Left lung (tissue), 10 donors: Measurements from ENCODE around the gene TNFRSF13B. TPM values are rescaled to one million over a fixed set of nuclear protein-coding genes. Genes with fewer than 3 reads are reported as not detected.

Source experiments
- ATAC-seq: fragments of 200-7000 bp; cut with Tn5 transposase; one replicate; pipeline ENCODE4 v1.9.1; 2020; ENCODE audit warnings: moderate library complexity
- DNase-seq, 4 donors: peaks; one replicate each; pipeline ENCODE4 v3.0.0-alpha.2; 2013 to 2020
- H3K27ac ChIP-seq, 2 donors: fragments of 200-600 bp; sonication (generic) in 1 of 2; one replicate each; pipeline versions ENCODE4 v1.5.0 to v1.8.0; 2020 to 2021
- H3K27me3 ChIP-seq, 2 donors: fragments of 200-600 bp; sonication (generic) in 1 of 2; one replicate each; pipeline versions ENCODE4 v1.5.0 to v1.8.0; 2020 to 2021
- H3K36me3 ChIP-seq, 2 donors: fragments of 200-600 bp; sonication (generic) in 1 of 2; one replicate each; pipeline versions ENCODE4 v1.5.0 to v1.8.0; 2020 to 2021
- H3K4me1 ChIP-seq, 2 donors: fragments of 200-600 bp; one replicate each; pipeline ENCODE4 v1.8.0; 2021
- H3K4me3 ChIP-seq, 2 donors: fragments of 200-600 bp; sonication (generic) in 1 of 2; one replicate each; pipeline versions ENCODE4 v1.5.0 to v1.8.0; 2020 to 2021; ENCODE audit warnings: mild to moderate bottlenecking in 1 of 2
- H3K9me3 ChIP-seq, 2 donors: fragments of 200-600 bp; sonication (generic) in 1 of 2; one replicate each; pipeline versions ENCODE4 v1.5.0 to v1.8.0; 2020 to 2021
- intact Hi-C, 2 donors: fragments of 100-400 bp; cut with DNase I; formaldehyde crosslinking; loops; one replicate each; pipeline versions ENCODE4 v1.11.2 to v1.14.2; 2022
- polyA plus RNA-seq, 6 donors: library from polyadenylated mRNA; unstranded; fragments of 120-200 nt; gene quantifications; one replicate each; pipeline ENCODE4 v1.2.1, GENCODE V29; 2013; ENCODE audit not compliant: insufficient read length in 6 of 6
- total RNA-seq, 2 donors: library from RNA; stranded (reverse); fragmentation: NEBNext Ultra II Directional; extraction: Animal tissue kit (Norgen Biotek cat#: 25700); gene quantifications; one replicate each; pipeline ENCODE4 v1.2.1, GENCODE V29; 2021
- TF ChIP-seq, protein P1 (sequence below), 2 donors: fragments of 200-600 bp; sonication (generic) in 1 of 2; IDR thresholded peaks; one replicate each; pipeline versions ENCODE4 v1.5.0 to v1.8.0; 2021; ENCODE audit warnings: antibody characterized with exemption in 2 of 2
- donor health status: DM: no; HTN: yes; CAD: no.
- donor health status: DM: no; HTN: no; CAD: no.

TNFRSF13B gene
- total and polyA plus RNA-seq, 8 donors: 0.61 to 0.79 TPM; not detected in 6

DNA sequence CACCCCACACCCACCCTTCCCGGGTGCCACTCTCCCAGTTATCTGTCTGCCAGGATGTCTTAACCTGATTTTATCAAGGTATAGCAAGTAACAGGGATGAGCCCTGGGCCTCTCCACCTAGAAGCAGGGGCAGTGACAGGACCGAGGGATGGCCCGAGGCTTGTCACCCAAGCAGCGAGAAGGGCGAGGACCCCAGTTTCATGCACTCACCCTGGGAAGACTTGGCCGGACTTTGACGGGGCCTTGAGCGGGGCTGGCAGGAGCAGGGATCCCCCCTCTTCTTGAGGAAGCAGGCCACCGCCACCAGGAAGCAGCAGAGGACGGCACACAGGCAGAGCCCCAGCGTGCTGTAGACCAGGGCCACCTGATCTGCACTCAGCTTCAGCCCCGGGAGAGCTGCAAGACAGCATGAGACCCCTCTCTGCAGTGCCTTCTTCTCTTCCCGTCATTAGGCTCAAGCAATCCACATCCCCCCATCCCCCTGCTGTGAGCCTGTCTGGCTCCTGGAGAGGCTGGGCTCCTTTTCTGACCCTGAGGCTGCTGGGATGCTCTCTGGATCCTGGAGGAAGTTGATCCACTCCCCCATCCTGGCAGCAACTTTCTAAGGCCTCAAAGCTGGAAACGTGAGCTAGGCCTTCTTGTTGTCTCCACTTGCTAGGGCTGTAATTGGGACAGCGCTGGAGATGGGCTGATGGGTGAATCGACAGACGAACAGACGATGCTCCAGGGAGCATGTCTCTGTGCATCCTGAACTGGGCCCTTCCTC, 31.6 kb downstream of the TNFRSF13B start:
- H3K36me3 ChIP-seq: no peaks in the 10 kb centered on the region
- no peaks in the 10 kb centered on the region for H3K9me3 ChIP-seq
- TF ChIP-seq, protein P1, sequence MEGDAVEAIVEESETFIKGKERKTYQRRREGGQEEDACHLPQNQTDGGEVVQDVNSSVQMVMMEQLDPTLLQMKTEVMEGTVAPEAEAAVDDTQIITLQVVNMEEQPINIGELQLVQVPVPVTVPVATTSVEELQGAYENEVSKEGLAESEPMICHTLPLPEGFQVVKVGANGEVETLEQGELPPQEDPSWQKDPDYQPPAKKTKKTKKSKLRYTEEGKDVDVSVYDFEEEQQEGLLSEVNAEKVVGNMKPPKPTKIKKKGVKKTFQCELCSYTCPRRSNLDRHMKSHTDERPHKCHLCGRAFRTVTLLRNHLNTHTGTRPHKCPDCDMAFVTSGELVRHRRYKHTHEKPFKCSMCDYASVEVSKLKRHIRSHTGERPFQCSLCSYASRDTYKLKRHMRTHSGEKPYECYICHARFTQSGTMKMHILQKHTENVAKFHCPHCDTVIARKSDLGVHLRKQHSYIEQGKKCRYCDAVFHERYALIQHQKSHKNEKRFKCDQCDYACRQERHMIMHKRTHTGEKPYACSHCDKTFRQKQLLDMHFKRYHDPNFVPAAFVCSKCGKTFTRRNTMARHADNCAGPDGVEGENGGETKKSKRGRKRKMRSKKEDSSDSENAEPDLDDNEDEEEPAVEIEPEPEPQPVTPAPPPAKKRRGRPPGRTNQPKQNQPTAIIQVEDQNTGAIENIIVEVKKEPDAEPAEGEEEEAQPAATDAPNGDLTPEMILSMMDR (IDR thresholded peaks at IDR 0.05): no peak
- intact Hi-C loops: no loop called here
- no peaks in the 10 kb centered on the region for H3K4me1 ChIP-seq
- H3K27ac ChIP-seq: no peak overlapping the region
- peaks cover 0 to 4% of the 10 kb centered on the region in 2 donors for H3K27me3 ChIP-seq
- peak in 1 of 4 donors; percentile 70 for DNase-seq
- H3K4me3 ChIP-seq: no peak overlapping the region
- no peak for ATAC-seq

DNA sequence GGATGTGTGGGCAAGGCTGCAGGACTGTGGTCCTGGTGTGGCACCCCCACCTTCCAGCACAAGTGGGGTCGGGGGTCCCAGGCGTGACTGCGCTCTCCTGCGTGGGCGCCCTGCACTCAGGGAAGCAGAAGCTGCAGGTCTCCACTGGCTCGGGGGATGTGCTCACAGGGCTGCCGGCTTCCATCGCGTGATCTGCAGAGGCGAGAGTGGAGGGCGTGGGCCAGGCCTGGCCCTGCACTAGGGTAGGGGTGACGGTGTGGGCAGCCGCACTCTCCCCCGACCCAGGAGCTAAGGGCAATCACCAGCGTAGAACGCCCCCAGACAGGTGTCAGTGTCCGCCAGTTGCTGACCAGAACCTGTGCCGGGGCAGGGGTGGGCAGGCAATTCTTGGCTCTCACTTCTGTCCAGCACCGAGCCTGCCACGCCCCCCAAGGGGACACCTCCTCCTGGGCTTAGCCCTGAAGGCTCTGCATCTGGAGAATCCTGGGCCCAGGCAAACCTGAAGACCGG, 32.3 kb downstream of the TNFRSF13B start:
- no peaks in the 10 kb centered on the region for H3K4me1 ChIP-seq
- TF ChIP-seq, protein P1 (IDR thresholded peaks at IDR 0.05): no peak
- intact Hi-C loops: no loop called here
- no peak overlapping the region for H3K27ac ChIP-seq
- peak in 2 of 4 donors; percentile 15 to 72 for DNase-seq
- no peaks in the 10 kb centered on the region for H3K36me3 ChIP-seq
- no peak overlapping the region for H3K4me3 ChIP-seq
- H3K27me3 ChIP-seq: peaks cover 0 to 3% of the 10 kb centered on the region in 2 donors
- ATAC-seq: no peak
- H3K9me3 ChIP-seq: no peaks in the 10 kb centered on the region

DNA sequence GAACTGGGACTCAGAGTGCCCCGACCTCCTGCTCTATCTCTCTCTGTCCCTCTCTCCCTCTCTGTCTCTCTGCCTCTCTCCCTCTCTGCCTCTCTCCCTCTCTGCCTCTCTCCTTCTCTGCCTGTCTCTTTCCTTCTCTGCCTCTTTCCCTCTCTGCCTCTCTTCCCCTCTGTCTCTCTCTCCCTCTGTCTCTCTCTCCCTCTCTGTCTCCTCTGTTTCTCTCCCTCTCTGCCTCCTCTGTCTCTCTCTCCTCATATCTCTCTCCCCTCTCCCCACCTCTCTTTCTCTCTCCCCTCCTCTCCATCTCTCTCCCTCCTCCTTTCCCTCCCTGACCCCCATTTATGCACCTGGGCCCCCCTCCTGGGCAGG, 32.7 kb downstream of the TNFRSF13B start:
- no peak overlapping the region for H3K4me3 ChIP-seq
- H3K36me3 ChIP-seq: no peaks in the 10 kb centered on the region
- intact Hi-C loops: no loop called here
- H3K27me3 ChIP-seq: no peaks in the 10 kb centered on the region
- DNase-seq (no peak), ATAC-seq (no peak)
- H3K27ac ChIP-seq: no peak overlapping the region
- TF ChIP-seq, protein P1 (IDR thresholded peaks at IDR 0.05): no peak
- no peaks in the 10 kb centered on the region for H3K4me1 ChIP-seq
- H3K9me3 ChIP-seq: no peaks in the 10 kb centered on the region

DNA sequence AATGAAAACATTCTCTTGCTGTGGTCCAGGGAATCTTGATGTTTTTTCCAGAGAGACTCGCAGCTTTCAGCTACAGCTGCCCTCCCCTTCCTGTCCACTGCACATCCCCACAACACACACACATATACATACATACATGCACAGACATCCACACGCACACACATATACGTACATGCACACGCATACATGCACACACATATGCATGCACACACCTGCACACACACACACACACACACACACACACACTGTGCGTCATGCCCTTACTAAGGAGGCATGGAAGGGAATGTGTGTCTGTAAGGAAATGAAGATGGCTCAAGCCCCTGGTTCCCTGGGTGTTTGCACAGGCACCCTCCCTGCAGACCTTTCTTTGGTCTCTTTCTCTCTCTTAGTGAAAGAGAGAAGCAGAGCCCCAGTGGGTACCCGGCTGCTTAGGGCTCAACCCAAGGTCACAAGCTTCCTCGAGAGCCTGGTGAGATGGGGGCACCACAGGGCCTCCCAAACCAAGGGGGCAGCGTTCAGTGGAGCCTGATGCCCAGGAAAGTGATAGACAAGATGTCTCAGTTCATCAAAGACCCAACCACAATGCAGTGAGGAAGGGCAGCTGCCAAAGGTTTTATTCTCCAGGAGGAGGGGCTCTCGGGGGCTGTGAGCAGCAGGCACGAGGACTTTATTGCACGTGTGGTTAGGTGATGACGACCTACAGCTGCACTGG, 33.3 kb downstream of the TNFRSF13B start:
- no peak overlapping the region for H3K4me3 ChIP-seq
- no peaks in the 10 kb centered on the region for H3K4me1 ChIP-seq
- H3K36me3 ChIP-seq: no peaks in the 10 kb centered on the region
- ATAC-seq: no peak
- no peaks in the 10 kb centered on the region for H3K27me3 ChIP-seq
- TF ChIP-seq, protein P1 (IDR thresholded peaks at IDR 0.05): no peak
- H3K9me3 ChIP-seq: no peaks in the 10 kb centered on the region
- intact Hi-C loops: no loop called here
- peak in 1 of 4 donors; percentile 44 for DNase-seq
- no peak overlapping the region for H3K27ac ChIP-seq

DNA sequence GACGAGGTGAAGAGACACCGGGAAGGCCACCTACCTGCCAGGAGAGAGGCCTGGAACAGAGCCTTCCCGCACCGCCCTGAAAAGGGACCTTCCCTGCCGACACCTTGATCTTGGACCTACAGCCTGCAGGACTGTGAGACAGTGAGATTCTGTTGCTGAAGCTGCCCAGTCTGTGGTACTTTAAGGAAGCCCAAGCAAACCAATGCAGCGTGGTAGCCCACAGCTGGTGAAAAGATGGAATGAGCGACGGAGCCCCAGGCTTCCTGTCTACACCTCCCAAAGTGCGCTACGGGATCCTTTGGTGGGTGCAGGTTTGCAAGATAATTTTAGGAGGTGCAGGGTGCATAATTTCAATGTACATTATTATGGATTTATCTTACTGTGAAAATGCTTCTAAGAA, 33.9 kb downstream of the TNFRSF13B start:
- Histone ChIP-seq H3K27ac (no peak overlapping the region), H3K27me3 (no peaks in the 10 kb centered on the region), H3K4me1 (no peaks in the 10 kb centered on the region), H3K4me3 (no peak overlapping the region), H3K36me3 (no peaks in the 10 kb centered on the region), H3K9me3 (no peaks in the 10 kb centered on the region)
- DNase-seq: no peak
- ATAC-seq: no peak
- intact Hi-C loops: no loop called here
- TF ChIP-seq, protein P1 (IDR thresholded peaks at IDR 0.05): no peak
